ENCODE measurements around the gene CDCP1. TPM values are rescaled to one million over a fixed set of nuclear protein-coding genes. Genes with fewer than 3 reads are reported as not detected.

CDCP1 gene
- total RNA-seq, 5 donors from 2014 or later (not counting 1 experiment from before 2014, with no cell fraction given), result 0.36 to 1.7 (median 0.55) TPM

DNA sequence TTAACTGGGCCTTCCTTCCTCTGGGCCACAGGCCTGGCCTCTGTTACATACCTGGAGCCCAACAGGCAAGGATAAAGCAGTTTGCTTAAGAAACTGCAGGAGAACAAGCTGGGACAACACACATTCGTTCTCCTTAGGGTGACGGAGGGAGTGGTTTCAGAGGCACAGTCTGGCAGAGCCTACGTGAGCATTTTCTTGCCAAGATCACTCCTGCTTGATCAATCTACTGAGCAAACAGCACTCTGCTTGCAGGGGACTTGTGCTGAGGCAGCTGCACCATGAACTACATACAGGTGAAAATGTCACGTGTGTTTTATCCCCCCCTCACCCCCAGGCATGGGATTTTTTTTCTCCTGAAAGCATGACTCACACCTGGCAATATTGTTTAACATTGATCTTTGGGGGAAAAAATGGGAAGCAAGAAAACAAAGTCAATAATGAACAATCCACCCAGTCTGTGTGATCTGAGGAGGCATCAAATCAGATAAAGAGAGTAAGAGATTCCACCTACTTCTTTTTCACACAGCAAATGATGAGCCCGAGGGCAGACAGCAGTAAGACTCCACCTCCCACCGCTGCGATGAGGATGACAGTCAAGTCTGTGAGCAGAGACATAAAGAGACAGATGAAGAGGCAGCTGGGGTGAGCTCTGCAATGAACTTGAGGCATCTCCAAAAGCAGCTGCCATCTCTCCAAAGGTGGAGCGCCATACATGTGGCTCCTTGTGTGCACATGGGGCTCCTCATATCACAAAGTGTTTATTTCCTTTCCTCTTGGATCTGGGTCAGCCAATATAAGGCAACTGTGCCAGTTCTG, 57.4 kb downstream of the CDCP1 start:
- Mint-ChIP-seq H3K9me3 (no peaks in the 10 kb centered on the region), H3K27me3 (peaks cover 9 to 10% of the 10 kb centered on the region in 2 donors), H3K27ac (no peak overlapping the region), H3K4me3 (no peak overlapping the region), H3K36me3 (no peaks in the 10 kb centered on the region), H3K4me1 (peaks cover 1 to 6% (median 4%) of the 10 kb centered on the region in 3 donors)
- H3K27ac ChIP-seq (ENCODE audit: low read length), result no peak overlapping the region
- ChIA-PET POLR2A (interaction anchor here in 1 of 2 donors (0.6 kb wide), 1 partner anchor 1615 kb away, joined by 3 read pairs; no protein-coding TSS in a partner anchor), CTCF (interaction anchor here in 1 of 2 donors (0.6 kb wide), 1 partner anchor 19 kb away, joined by 3 read pairs; no protein-coding TSS in a partner anchor)
- no peak overlapping the region for H3K4me3 ChIP-seq (ENCODE audit: control insufficient read depth in 1 of 2, extremely low read depth in 1 of 2, low read length in 1 of 2)
- no peaks in the 10 kb centered on the region for H3K4me1 ChIP-seq (ENCODE audit: control insufficient read depth in 1 of 2, extremely low read depth in 1 of 2, insufficient read depth in 2 of 2, low read length in 2 of 2)
- peaks cover 0 to 18% of the 10 kb centered on the region in 2 experiments for H3K27me3 ChIP-seq (replicated peaks in 1 of 2; ENCODE audit: control insufficient read depth in 2 of 2, extremely low read depth in 1 of 2, insufficient read depth in 2 of 2, low read length in 1 of 2)
- ATAC-seq (replicated peaks in 1 of 4) (no peak), DNase-seq (no peak)
- WGBS (ENCODE audit: insufficient coverage), result 79% methylated on average over 4 of the region's 8 CpGs
- H3K9me3 ChIP-seq, result no peaks in the 10 kb centered on the region
- no peaks in the 10 kb centered on the region for H3K36me3 ChIP-seq (ENCODE audit: control insufficient read depth in 2 of 2, extremely low read depth in 1 of 2, insufficient read depth in 1 of 2, low read length in 1 of 2)

- no peak for DNase-seq
- Histone ChIP-seq H3K4me3 (ENCODE audit: control insufficient read depth in 1 of 2, extremely low read depth in 1 of 2, low read length in 1 of 2) (no peak overlapping the region), H3K27ac (ENCODE audit: low read length) (no peak overlapping the region), H3K4me1 (ENCODE audit: control insufficient read depth in 1 of 2, extremely low read depth in 1 of 2, insufficient read depth in 2 of 2, low read length in 2 of 2) (no peaks in the 10 kb centered on the region), H3K27me3 (replicated peaks in 1 of 2; ENCODE audit: control insufficient read depth in 2 of 2, extremely low read depth in 1 of 2, insufficient read depth in 2 of 2, low read length in 1 of 2) (peaks cover 0 to 16% of the 10 kb centered on the region in 2 experiments), H3K36me3 (ENCODE audit: control insufficient read depth in 2 of 2, extremely low read depth in 1 of 2, insufficient read depth in 1 of 2, low read length in 1 of 2) (no peaks in the 10 kb centered on the region), H3K9me3 (no peaks in the 10 kb centered on the region)
- no peak overlapping the region for H3K4me3 Mint-ChIP-seq
- H3K27ac Mint-ChIP-seq, result no peak overlapping the region
- H3K27me3 Mint-ChIP-seq, result peaks cover 1 to 5% of the 10 kb centered on the region in 2 donors
- 80% methylated on average over 5 of the region's 7 CpGs for WGBS (ENCODE audit: insufficient coverage)
- no peaks in the 10 kb centered on the region for H3K9me3 Mint-ChIP-seq
- CTCF ChIA-PET, result no interaction called here
- POLR2A ChIA-PET, result no interaction called here
- ATAC-seq (replicated peaks in 1 of 4), result no peak
- H3K36me3 Mint-ChIP-seq, result no peaks in the 10 kb centered on the region
- peaks cover 1 to 6% (median 4%) of the 10 kb centered on the region in 3 donors for H3K4me1 Mint-ChIP-seq
Observed at GRCh38 chr3:45087155-45087554, 59.0 kb downstream of the CDCP1 start.

GRCh38 chr3:45084820-45085816, 61.1 kb downstream of the CDCP1 start:
- H3K36me3 Mint-ChIP-seq, result no peaks in the 10 kb centered on the region
- POLR2A ChIA-PET, result no interaction called here
- Histone ChIP-seq H3K36me3 (ENCODE audit: control insufficient read depth in 2 of 2, extremely low read depth in 1 of 2, insufficient read depth in 1 of 2, low read length in 1 of 2) (no peaks in the 10 kb centered on the region), H3K27ac (ENCODE audit: low read length) (no peak overlapping the region), H3K9me3 (no peaks in the 10 kb centered on the region), H3K4me3 (ENCODE audit: control insufficient read depth in 1 of 2, extremely low read depth in 1 of 2, low read length in 1 of 2) (no peak overlapping the region), H3K4me1 (ENCODE audit: control insufficient read depth in 1 of 2, extremely low read depth in 1 of 2, insufficient read depth in 2 of 2, low read length in 2 of 2) (no peaks in the 10 kb centered on the region), H3K27me3 (replicated peaks in 1 of 2; ENCODE audit: control insufficient read depth in 2 of 2, extremely low read depth in 1 of 2, insufficient read depth in 2 of 2, low read length in 1 of 2) (peaks cover 0 to 16% of the 10 kb centered on the region in 2 experiments)
- no peak overlapping the region for H3K27ac Mint-ChIP-seq
- H3K4me3 Mint-ChIP-seq, result no peak overlapping the region
- WGBS (ENCODE audit: insufficient coverage), result 89% methylated on average over 5 of the region's 13 CpGs
- CTCF ChIA-PET, result no interaction called here
- peaks cover 1 to 5% of the 10 kb centered on the region in 2 donors for H3K27me3 Mint-ChIP-seq
- ATAC-seq (replicated peaks in 1 of 4) (no peak), DNase-seq (no peak)
- H3K9me3 Mint-ChIP-seq, result no peaks in the 10 kb centered on the region
- peaks cover 1 to 6% (median 4%) of the 10 kb centered on the region in 3 donors for H3K4me1 Mint-ChIP-seq

DNA sequence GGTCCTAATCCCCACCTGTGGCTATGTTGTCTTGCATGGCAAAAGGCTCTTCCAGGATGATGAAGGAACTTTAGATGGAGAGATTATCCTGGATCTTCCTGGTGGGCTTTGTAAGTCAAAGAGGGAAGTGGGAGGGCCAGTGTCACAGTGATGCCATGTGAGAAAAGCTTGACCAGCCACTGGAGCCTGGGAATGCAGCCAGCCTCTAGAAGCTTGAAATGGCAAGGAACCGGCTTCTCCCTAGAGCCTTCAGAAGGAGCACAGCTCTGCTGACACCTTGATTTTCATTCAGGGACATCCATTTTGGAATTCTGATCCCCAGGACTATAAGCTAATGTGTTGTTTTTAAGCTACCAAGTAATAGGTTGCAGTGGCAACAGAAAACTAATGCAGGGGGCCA, 61.8 kb downstream of the CDCP1 start:
- ChIA-PET POLR2A (no interaction called here), CTCF (no interaction called here)
- no peaks in the 10 kb centered on the region for H3K9me3 Mint-ChIP-seq

GRCh38 chr3:45083023-45083422, 63.2 kb downstream of the CDCP1 start:
- H3K36me3 Mint-ChIP-seq, result no peaks in the 10 kb centered on the region
- no peaks in the 10 kb centered on the region for H3K4me1 ChIP-seq (ENCODE audit: control insufficient read depth in 1 of 2, extremely low read depth in 1 of 2, insufficient read depth in 2 of 2, low read length in 2 of 2)
- H3K27ac ChIP-seq (ENCODE audit: low read length), result no peak overlapping the region
- H3K4me3 ChIP-seq (ENCODE audit: control insufficient read depth in 1 of 2, extremely low read depth in 1 of 2, low read length in 1 of 2), result no peak overlapping the region
- no peaks in the 10 kb centered on the region for H3K9me3 Mint-ChIP-seq
- H3K27ac Mint-ChIP-seq, result no peak overlapping the region
- CTCF ChIA-PET, result interaction anchor here in 1 of 2 donors (0.7 kb wide), 1 partner anchor 38 kb away, joined by 3 read pairs; no protein-coding TSS in a partner anchor
- H3K4me3 Mint-ChIP-seq, result no peak overlapping the region
- DNase-seq (no peak), ATAC-seq (replicated peaks in 1 of 4) (no peak)
- peaks cover 0 to 17% of the 10 kb centered on the region in 2 experiments for H3K27me3 ChIP-seq (replicated peaks in 1 of 2; ENCODE audit: control insufficient read depth in 2 of 2, extremely low read depth in 1 of 2, insufficient read depth in 2 of 2, low read length in 1 of 2)
- no peaks in the 10 kb centered on the region for H3K9me3 ChIP-seq
- no peaks in the 10 kb centered on the region for H3K36me3 ChIP-seq (ENCODE audit: control insufficient read depth in 2 of 2, extremely low read depth in 1 of 2, insufficient read depth in 1 of 2, low read length in 1 of 2)
- WGBS (ENCODE audit: insufficient coverage), result 79% methylated on average over 5 of the region's 6 CpGs
- H3K4me1 Mint-ChIP-seq, result no peaks in the 10 kb centered on the region
- POLR2A ChIA-PET, result no interaction called here
- H3K27me3 Mint-ChIP-seq, result peaks cover 1 to 5% of the 10 kb centered on the region in 2 donors

More for the DNA sequence above, 61.8 kb downstream of the CDCP1 start:
- no peak overlapping the region for H3K27ac Mint-ChIP-seq
- no peaks in the 10 kb centered on the region for H3K36me3 Mint-ChIP-seq
- peaks cover 1 to 5% of the 10 kb centered on the region in 2 donors for H3K27me3 Mint-ChIP-seq
- Histone ChIP-seq H3K36me3 (ENCODE audit: control insufficient read depth in 2 of 2, extremely low read depth in 1 of 2, insufficient read depth in 1 of 2, low read length in 1 of 2) (no peaks in the 10 kb centered on the region), H3K4me1 (ENCODE audit: control insufficient read depth in 1 of 2, extremely low read depth in 1 of 2, insufficient read depth in 2 of 2, low read length in 2 of 2) (no peaks in the 10 kb centered on the region), H3K27ac (ENCODE audit: low read length) (no peak overlapping the region), H3K9me3 (no peaks in the 10 kb centered on the region), H3K4me3 (ENCODE audit: control insufficient read depth in 1 of 2, extremely low read depth in 1 of 2, low read length in 1 of 2) (no peak overlapping the region), H3K27me3 (replicated peaks in 1 of 2; ENCODE audit: control insufficient read depth in 2 of 2, extremely low read depth in 1 of 2, insufficient read depth in 2 of 2, low read length in 1 of 2) (peaks cover 0 to 17% of the 10 kb centered on the region in 2 experiments)
- H3K4me3 Mint-ChIP-seq, result no peak overlapping the region
- DNase-seq, result no peak
- no peak for ATAC-seq (replicated peaks in 1 of 4)
- H3K4me1 Mint-ChIP-seq, result peaks cover under 1 to 4% (median 1%) of the 10 kb centered on the region in 3 donors
- WGBS (ENCODE audit: insufficient coverage), result 100% methylated on average over 1 of the region's 1 CpG

- Histone ChIP-seq H3K4me3 (ENCODE audit: control insufficient read depth in 1 of 2, extremely low read depth in 1 of 2, low read length in 1 of 2) (no peak overlapping the region), H3K9me3 (no peaks in the 10 kb centered on the region), H3K27me3 (replicated peaks in 1 of 2; ENCODE audit: control insufficient read depth in 2 of 2, extremely low read depth in 1 of 2, insufficient read depth in 2 of 2, low read length in 1 of 2) (peaks cover 0 to 21% of the 10 kb centered on the region in 2 experiments), H3K4me1 (ENCODE audit: control insufficient read depth in 1 of 2, extremely low read depth in 1 of 2, insufficient read depth in 2 of 2, low read length in 2 of 2) (no peaks in the 10 kb centered on the region), H3K36me3 (ENCODE audit: control insufficient read depth in 2 of 2, extremely low read depth in 1 of 2, insufficient read depth in 1 of 2, low read length in 1 of 2) (no peaks in the 10 kb centered on the region), H3K27ac (ENCODE audit: low read length) (no peak overlapping the region)
- no peaks in the 10 kb centered on the region for H3K9me3 Mint-ChIP-seq
- ChIA-PET CTCF (no interaction called here), POLR2A (no interaction called here)
- H3K4me3 Mint-ChIP-seq, result no peak overlapping the region
- H3K27ac Mint-ChIP-seq, result no peak overlapping the region
- no peaks in the 10 kb centered on the region for H3K4me1 Mint-ChIP-seq
- 93% methylated on average over 3 of the region's 5 CpGs for WGBS (ENCODE audit: insufficient coverage)
- peaks cover 1 to 2% of the 10 kb centered on the region in 2 donors for H3K27me3 Mint-ChIP-seq
- no peak for DNase-seq
- no peaks in the 10 kb centered on the region for H3K36me3 Mint-ChIP-seq
- no peak for ATAC-seq (replicated peaks in 1 of 4)
Observed at GRCh38 chr3:45082142-45082538, 64.0 kb downstream of the CDCP1 start.
